Measurements from ENCODE around the gene ZMIZ1.

The ZMIZ1 gene

DNA sequence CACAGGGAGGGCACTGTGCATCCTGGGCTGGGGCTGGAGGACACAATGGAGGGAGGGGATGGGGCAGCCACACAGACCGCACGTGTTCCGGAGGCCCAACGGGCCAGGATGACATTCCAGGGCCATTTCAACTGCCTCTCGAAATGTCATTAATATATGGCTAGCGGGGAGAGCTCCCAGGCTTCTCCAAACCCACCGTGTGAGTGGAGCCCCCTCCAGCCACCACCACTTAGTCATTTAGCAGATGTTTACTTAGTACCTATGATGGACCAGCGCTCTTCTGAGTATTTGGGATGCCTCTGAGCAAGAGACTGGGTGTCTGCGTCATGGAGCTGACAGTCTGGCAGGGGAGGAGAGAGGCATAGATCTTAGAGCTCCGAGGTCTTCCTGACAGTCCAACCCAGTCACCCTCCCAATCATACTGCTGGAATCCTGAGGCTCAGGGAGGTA is 107.3 kb downstream of the ZMIZ1 start:
- no peak for DNase-seq (ENCODE audit: low read depth)

DNA sequence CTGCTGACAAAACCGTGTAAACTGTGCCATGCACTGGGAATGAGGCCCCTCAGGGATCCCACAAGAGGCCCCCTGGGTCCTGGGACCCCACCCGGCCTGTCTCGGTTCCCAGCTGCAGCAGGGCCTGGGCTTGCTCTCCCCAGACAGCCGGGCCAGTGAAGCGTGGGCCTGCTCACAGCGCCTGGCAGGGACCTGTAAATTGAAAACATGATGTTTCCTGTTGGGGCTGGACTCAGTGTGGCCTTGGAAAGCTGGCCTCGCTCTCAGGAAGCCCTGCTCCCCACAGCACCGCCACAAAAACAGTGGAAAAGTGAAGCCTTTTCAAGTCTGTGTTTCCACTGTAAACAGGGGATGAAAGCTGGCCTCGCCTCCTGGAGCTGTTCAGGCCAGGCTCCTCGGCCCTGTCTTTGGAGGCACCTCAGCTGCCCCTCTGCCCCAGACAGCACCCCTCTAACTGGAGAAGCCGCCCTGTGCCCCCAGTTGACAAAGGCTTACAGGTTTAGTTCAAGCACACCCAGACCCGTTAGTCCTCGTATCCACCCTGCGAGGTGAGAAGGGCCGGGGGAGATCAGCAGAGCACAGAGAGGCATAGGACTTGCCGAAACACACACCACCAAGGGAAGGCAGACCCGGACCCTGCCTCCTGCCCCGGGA is 108.3 kb downstream of the ZMIZ1 start:
- no peak for DNase-seq (ENCODE audit: low read depth)

DNA sequence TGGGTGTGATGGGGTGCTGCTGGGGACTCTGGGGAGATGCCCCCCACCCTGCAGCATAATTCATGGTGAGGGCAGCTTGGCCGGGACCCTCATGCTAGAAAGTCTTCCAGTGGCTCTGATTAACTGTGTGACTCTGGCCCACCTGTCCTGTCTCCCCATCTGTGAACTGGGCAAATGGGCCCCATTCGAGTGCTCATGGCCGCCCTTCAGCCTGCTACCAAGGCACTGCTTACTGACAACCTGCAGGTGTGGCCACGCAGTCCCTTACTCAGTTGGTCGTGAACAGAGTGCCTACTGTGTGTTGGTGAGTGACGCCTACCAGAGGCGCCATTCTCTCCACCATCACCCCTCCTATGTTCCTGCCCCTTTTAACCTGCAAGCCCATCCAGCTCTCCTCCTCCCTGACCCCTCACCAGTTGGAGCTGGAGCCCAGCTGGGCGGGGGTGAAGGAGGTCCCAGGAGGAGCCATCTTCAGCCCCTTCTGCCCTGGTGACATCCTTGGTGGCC is 109.4 kb downstream of the ZMIZ1 start:
- DNase-seq (ENCODE audit: low read depth): no peak

DNA sequence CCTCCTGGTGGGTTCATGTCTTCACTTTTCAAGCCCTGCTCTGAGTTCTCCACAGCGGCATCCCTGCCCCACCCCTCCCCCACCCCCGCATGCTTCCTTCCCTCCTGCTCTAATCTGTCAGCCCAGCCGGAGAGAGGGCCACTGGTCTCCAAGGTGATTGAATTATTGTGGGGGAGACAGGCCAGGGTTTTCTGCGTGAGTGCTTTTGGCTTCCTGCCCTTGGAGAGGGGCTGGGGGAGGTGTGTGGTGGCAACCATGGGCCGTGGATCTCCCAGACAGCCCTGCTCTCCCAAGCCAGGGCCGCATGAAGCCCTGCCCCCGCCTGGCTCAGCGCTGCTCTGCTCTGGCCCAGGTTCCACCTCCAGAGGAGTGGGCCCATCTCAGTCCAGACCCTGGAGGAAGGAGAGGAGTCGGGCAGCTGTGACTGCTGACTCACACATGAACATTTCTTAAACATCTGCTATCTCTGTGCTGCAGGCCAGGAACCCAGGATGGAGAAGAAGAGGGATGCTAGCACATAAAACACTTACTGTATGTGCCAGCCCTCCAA is 109.9 kb downstream of the ZMIZ1 start:
- DNase-seq (ENCODE audit: low read depth): no peak

DNA sequence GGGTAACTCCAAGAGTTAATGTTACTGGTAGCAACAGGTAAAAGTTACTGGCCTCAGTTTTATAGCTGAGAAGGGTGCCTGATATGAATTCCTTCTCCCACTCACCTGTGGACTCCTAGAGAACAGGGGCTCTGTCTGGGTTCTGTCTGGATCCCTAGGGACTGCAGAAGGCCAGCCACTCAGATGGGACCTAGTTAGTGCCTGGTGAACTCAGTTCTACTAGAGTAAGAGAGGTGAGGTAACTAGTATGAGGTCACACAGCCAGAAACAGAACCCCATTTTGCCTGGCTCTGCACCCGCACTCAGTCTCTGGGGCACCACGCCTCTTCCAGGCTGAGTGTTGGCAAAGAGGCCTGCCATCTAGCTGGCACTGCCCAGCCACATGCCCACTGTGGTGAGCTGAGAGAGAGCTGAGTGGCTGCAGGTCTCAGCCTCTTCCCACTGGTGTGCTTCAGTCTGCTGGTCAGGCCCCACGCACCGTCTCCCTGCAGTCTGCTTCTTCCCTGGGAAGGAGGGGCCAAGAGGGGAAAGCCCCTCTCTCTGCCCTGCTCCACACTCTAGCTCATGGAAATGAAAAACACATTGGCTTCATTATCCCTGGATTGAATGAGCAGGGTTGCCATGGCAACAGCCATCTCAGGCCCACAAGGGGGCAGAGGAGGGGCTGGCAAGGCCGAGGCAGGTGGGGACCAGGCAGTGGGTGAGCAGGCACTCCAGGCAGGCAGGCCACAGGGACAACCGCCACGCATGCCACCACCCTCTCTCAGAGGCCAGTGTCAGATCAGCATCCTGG is 110.6 kb downstream of the ZMIZ1 start:
- no peak for DNase-seq (ENCODE audit: low read depth)

DNA sequence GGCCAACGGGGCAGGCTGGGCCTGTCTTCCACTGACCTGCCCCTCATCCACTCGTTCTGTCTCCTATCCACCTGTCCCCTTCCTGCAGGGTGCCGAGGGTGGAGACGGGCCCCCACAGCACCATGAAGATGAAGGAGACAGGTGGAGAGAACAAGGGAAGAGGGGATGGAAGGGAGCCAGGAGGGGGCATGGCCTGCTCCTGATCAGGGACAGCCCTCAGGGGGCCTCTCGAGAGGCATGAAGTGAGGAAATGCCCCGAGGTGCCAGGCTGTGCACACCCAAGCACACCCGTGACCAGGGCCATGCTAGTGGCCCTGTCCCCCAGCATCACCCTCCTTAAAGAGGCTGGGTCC is 111.2 kb downstream of the ZMIZ1 start:
- no peak for DNase-seq (ENCODE audit: low read depth)

DNA sequence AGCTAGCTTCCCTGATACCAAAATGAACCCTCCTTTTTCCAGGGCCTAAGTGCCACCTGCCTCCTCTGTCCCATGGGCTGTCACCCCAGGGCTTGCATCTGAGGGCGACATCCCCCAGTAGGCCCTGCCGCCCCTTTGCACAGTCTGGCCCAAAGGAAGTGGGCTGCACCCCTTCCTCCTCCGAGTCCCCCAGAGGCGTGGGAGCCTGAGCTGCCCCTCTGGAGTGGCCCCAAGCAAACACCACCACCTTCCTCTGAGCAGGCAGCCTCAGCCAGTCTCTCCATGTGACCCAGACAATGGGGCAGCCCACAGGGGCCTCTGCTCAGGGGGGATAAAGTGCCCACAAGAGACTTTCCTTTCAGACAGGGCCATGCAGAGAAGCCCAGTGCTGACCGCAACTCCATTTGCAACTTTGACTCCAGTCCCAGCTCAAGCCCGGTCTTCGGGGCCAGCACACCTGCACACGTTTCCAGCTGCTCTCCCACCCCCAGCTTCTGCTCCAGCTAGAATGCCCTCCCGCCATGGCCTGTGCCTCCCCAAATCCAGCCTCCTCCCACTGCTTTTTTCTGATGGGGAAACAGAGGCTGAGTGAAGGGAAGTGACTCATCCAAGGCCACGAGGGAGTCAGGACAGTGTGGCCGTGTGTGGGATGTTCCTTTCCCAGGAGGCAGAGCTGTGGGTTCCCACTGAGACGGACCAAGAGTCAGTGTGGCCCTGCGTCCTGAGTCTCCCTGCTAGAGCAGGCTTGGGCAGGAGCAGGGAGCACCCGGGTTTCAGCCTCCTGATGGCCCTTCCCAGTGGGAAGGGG is 111.9 kb downstream of the ZMIZ1 start:
- no peak for DNase-seq (ENCODE audit: low read depth)

GRCh38 chr10:79181227-79181626 is 112.5 kb downstream of the ZMIZ1 start:
- DNase-seq (ENCODE audit: low read depth): no peak

DNA sequence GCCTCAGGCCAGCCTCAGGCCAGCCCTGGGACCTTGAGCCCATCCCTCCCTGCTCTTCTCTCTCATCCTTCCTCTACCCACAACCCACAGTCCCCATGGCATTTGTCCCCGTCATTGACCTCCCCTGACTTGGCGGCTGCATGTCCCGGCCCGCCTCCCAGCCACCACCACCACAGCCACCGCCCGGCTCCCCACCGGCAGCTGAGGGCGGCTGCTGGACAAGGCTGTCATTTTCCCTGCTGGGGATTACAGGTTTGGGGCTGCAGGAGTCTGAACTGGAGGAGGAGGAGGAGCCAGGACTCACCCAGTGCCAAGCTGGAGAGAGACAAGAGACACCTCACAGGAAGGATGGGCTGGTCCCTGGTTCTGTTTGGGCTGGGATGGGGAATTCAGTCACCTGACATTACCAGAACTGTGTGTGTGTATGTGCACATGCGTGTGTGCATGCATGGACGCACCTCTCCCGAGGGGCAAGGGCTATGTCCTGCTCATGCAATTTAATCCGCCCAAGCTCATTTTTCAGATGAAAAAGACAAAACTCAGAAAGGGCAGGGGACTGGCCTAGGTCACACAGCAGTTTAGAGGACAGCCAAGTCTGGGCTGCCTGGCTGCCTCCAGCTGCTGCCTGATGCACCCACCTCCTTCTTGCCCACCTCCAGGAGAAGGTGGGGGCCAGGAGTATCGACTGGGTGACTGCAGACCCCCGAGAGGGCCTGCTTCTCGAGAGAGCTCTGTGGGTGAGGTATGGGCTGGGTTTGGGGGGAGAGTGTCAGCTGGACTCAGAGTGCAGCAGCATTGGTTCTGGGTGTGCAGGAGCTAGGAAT is 113.1 kb downstream of the ZMIZ1 start:
- no peak for DNase-seq (ENCODE audit: low read depth)

DNA sequence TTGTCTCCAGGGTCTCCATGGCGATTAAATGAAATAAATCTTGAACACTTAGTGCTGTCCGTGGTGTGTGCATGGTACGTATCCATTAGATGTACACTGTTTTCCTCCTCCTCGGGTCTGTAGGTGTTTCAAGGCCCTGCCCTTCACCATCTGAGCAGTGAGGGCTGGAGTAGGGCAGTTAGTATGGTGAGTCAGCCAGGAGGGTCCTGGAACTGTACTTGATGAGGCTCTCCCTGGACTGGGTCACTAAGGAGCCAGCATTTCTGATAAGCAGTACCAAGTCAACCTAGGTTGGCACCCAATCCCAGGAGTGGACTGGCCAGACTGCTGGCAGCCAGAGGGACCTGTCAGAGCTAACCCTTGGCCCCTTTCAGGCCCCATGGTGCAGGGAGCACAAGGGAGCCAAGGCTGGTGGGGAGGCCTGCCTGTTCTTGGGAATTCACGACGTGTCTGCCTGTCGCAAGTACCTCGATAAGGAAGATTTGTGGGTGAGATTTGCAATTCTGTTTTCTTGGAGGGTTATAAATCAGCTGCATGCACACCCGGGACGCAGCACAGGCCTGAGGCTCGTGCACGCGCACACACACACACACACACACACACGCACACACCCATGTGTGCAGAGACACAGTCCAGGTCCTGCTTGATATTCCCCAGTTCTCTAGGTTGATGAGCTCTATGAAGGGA is 114.2 kb downstream of the ZMIZ1 start:
- no peak for DNase-seq (ENCODE audit: low read depth)

DNA sequence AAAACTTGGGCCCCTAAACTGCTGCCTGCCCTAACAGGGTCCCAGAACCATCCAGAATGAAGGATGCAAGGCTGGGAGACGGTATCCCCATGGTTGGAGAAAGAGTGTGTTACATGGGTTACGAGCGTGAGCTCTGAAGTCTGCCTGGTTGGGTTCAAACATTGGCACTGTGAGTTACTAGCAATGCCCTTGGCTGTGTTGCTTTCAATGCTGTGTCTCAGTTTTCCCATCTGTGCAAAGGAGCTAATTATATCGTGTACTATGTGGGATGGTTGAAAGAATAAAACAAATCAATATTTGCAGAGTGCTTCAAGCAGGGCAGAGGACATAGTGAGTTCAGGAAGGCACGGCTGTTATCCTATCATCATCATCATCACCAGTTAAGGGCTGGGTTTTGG is 114.7 kb downstream of the ZMIZ1 start:
- no peak for DNase-seq (ENCODE audit: low read depth)

DNA sequence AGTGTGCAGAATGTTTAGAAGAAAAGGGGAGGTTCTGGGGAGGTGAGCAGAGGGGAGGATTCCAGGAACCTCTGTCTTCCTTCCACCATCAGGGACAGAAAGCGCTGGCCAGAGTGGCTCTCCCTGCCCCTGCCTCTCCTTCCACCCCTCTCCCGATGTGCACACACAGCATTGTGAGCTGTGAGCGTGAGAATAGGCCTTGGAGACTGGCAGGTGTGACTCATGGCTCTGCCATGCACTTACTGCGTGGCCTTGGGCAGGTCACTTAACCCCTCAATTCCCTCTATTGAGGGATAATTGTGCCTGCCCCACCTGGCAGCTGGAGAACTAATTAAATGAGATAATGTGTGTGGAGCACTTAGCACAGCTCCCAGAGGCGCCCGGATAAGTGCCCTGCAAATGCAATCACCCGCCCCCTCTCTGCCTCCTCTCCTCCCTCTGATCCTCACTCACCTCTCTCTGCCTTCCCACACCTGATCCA is 115.4 kb downstream of the ZMIZ1 start:
- DNase-seq (ENCODE audit: low read depth): no peak

- DNase-seq (ENCODE audit: low read depth): no peak
Measured at GRCh38 chr10:79184657-79185056, 115.9 kb downstream of the ZMIZ1 start.

DNA sequence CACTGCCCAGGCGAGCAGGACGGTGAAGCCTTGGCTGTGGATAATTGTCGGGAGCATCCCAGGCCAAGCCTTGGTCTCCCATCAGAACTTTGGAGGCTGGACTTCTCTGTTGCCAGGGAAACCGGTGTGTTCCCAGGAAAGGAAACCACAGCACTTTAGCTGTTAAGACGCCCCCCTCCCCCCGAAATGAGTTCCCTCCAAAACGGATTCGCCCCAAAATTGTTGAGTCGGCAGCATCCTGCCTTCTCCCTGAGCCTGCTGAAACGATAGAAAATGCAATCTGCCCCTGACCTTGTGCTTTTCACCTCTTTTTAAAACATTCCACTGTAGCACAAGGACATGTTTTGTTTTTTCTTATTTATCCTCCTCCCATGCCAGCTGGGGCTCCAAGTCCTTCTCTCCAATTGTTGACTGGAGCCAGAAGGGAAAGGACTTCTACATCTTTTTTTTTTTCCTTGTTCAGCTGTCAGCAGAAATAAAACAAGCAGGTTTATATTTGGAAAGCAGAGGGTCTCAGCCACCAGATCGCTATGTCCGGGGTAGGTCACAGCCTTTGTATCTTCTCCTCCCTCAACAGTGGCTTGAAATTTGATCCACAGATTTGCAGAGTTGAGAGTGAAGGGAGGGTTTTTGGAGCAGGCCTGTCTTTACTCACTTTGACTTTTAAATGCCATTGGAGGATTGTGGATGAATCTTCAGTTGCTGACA is 116.5 kb downstream of the ZMIZ1 start:
- DNase-seq (ENCODE audit: low read depth): no peak

- no peak for DNase-seq (ENCODE audit: low read depth)
Measured at GRCh38 chr10:79185796-79186374, 117.1 kb downstream of the ZMIZ1 start.

DNA sequence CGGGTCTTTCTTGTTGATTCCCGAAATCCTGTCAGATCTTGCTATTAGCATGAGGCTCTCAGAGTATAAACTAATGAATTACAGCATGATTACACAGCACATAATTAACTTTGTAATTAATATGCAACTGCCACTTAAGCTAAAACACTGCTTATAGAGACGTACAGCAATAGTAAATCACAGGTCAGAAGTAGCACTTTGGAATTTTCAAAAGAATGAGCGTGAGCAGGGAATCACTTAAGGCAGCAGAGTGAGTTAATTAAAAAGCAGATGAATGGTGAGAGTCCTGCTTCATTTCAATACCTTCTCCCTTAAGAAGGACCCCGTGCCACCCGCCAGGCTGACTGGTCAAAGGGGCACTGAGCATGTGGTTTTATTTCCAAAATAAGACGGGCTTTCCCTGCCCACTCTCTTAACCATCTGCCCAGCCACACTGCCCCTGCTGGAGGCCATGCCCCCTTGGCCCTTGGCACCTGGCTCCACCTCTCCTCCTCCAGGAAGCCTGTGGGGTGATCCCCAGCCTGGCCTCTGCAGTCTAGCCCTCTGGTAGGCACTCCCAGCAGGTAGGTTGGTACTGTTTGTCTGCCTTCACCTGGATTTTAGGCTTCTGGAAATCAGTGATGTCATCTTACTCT is 117.8 kb downstream of the ZMIZ1 start:
- no peak for DNase-seq (ENCODE audit: low read depth)

- DNase-seq (ENCODE audit: low read depth): no peak
Measured at GRCh38 chr10:79187121-79187940, 118.6 kb downstream of the ZMIZ1 start.

Measured in activated T-helper 1 cell treated with Interleukin-2 at 50 U/mL for 16 hours (primary cell).